Loucy (cell line): Measurements from ENCODE around the gene ZSCAN21.
A peak's percentile ranks its signal among the peaks of the same experiment; 100 is the strongest.

Experiments
- H2AFZ ChIP-seq: fragments of 200-600 bp; sonication (generic); 2 replicates; pipeline ENCODE4 v1.6.0; 2016; ENCODE audit warnings: antibody characterized with exemption, mild to moderate bottlenecking, low read length, moderate library complexity
- H3F3A ChIP-seq: fragments of 200-600 bp; 2 replicates; pipeline ENCODE4 v1.6.0; 2016; ENCODE audit warnings: antibody characterized with exemption, low read depth, mild to moderate bottlenecking
- H3K27me3 ChIP-seq: fragments of 200-600 bp; sonication (generic); 2 replicates; pipeline ENCODE4 v1.6.1; 2014; ENCODE audit warnings: low read length, mild to moderate bottlenecking; ENCODE audit not compliant: insufficient read depth, poor library complexity, severe bottlenecking
- H3K36me3 ChIP-seq: fragments of 200-600 bp; sonication (generic); 2 replicates; pipeline ENCODE4 v1.6.1; 2016; ENCODE audit warnings: low read length; ENCODE audit not compliant: insufficient read depth
- H3K4me1 ChIP-seq: fragments of 200-600 bp; sonication (generic); 2 replicates; pipeline ENCODE4 v1.5.1; 2014; ENCODE audit warnings: low read length, mild to moderate bottlenecking; ENCODE audit not compliant: insufficient read depth, poor library complexity, severe bottlenecking
- H3K4me2 ChIP-seq: fragments of 200-600 bp; sonication (generic); 2 replicates; pipeline ENCODE4 v1.6.0; 2014; ENCODE audit warnings: antibody characterized with exemption, low read length, low read depth, mild to moderate bottlenecking; ENCODE audit not compliant: poor library complexity, severe bottlenecking
- H3K4me3 ChIP-seq: fragments of 200-600 bp; sonication (generic); 2 replicates; pipeline ENCODE4 v1.5.1; 2014; ENCODE audit warnings: low read length, mild to moderate bottlenecking, mixed read lengths; ENCODE audit not compliant: poor library complexity, severe bottlenecking
- H3K79me2 ChIP-seq: fragments of 200-600 bp; sonication (generic); 2 replicates; pipeline ENCODE4 v1.6.1; 2014; ENCODE audit warnings: low read length; ENCODE audit not compliant: insufficient read depth
- H3K9ac ChIP-seq: fragments of 200-600 bp; sonication (generic); 2 replicates; pipeline ENCODE4 v1.6.0; 2014; ENCODE audit warnings: mild to moderate bottlenecking, low read depth, low read length, moderate library complexity; ENCODE audit not compliant: poor library complexity, severe bottlenecking
- H3K9me2 ChIP-seq: fragments of 200-600 bp; sonication (generic); replicated peaks from 2 replicates; pipeline ENCODE4 v1.6.1; 2016; ENCODE audit warnings: low read depth, low read length, mixed read lengths
- H3K9me3 ChIP-seq: fragments of 200-600 bp; sonication (generic); 2 replicates; pipeline ENCODE4 v1.6.1; 2014; ENCODE audit warnings: mild to moderate bottlenecking, antibody characterized with exemption, low read length, low read depth; ENCODE audit not compliant: insufficient read depth
- H4K20me1 ChIP-seq: fragments of 200-600 bp; sonication (generic); 2 replicates; pipeline ENCODE4 v1.6.0; 2014; ENCODE audit warnings: antibody characterized with exemption, low read length, mild to moderate bottlenecking; ENCODE audit not compliant: insufficient read depth, poor library complexity, severe bottlenecking
- CTCF ChIP-seq: fragments of 200-600 bp; sonication (generic); conservative IDR thresholded peaks from 2 replicates; pipeline ENCODE4 v1.5.1; 2014; ENCODE audit warnings: mild to moderate bottlenecking, antibody characterized with exemption, low read length
- EZH2phosphoT487 ChIP-seq: fragments of 200-600 bp; IDR thresholded peaks from 2 replicates; pipeline ENCODE4 v1.6.1; 2018; ENCODE audit warnings: antibody characterized with exemption, mild to moderate bottlenecking, moderate library complexity, borderline replicate concordance

ZSCAN21 gene

GRCh38 chr7:100093925-100094486 is 44.4 kb downstream of the ZSCAN21 start:
- no peak overlapping the region for H2AFZ ChIP-seq
- H3K9ac ChIP-seq: no peak overlapping the region
- H3K9me2 ChIP-seq: no peaks in the 10 kb centered on the region
- H4K20me1 ChIP-seq: peaks cover 72% of the 10 kb centered on the region
- H3K9me3 ChIP-seq: no peaks in the 10 kb centered on the region
- peaks cover 22% of the 10 kb centered on the region for H3K4me1 ChIP-seq
- H3K4me2 ChIP-seq: no peak overlapping the region
- no peak for TF ChIP-seq EZH2phosphoT487
- peaks cover 76% of the 10 kb centered on the region for H3K79me2 ChIP-seq
- H3K27me3 ChIP-seq: no peaks in the 10 kb centered on the region
- H3K36me3 ChIP-seq: peaks cover 83% of the 10 kb centered on the region
- H3K4me3 ChIP-seq: no peak overlapping the region
- H3F3A ChIP-seq: peaks cover 26% of the 10 kb centered on the region; the same call in 1 of the 2 replicates

GRCh38 chr7:100095289-100095688 is 45.7 kb downstream of the ZSCAN21 start:
- Histone ChIP-seq H3F3A (peaks cover 26% of the 10 kb centered on the region; the same call in 1 of the 2 replicates), H2AFZ (no peak overlapping the region), H3K4me3 (no peak overlapping the region), H3K9me2 (no peaks in the 10 kb centered on the region), H4K20me1 (peaks cover 85% of the 10 kb centered on the region), H3K9me3 (no peaks in the 10 kb centered on the region), H3K9ac (no peak overlapping the region), H3K36me3 (peaks cover 95% of the 10 kb centered on the region), H3K79me2 (peaks cover 76% of the 10 kb centered on the region), H3K27me3 (peaks cover 3% of the 10 kb centered on the region), H3K4me2 (peak overlapping the region; percentile 14), H3K4me1 (peaks cover 27% of the 10 kb centered on the region)
- TF ChIP-seq CTCF (no peak), EZH2phosphoT487 (no peak)

- no peak for TF ChIP-seq EZH2phosphoT487
- no peak for TF ChIP-seq CTCF
- Histone ChIP-seq H3K27me3 (peaks cover 5% of the 10 kb centered on the region), H3K4me1 (peaks cover 25% of the 10 kb centered on the region), H3K36me3 (peaks cover 95% of the 10 kb centered on the region), H3F3A (peaks cover 23% of the 10 kb centered on the region; the same call in 1 of the 2 replicates), H3K9me2 (no peaks in the 10 kb centered on the region), H3K79me2 (peaks cover 77% of the 10 kb centered on the region), H3K4me2 (peak overlapping the region; percentile 14), H3K9ac (no peak overlapping the region), H2AFZ (no peak overlapping the region), H3K9me3 (no peaks in the 10 kb centered on the region), H3K4me3 (no peak overlapping the region), H4K20me1 (peaks cover 87% of the 10 kb centered on the region)
These were observed 46.1 kb downstream of the ZSCAN21 start for GRCh38 chr7:100095704-100096103.

GRCh38 chr7:100098913-100099312 is 49.3 kb downstream of the ZSCAN21 start:
- Histone ChIP-seq H3K9me3 (no peaks in the 10 kb centered on the region), H3K79me2 (peaks cover 87% of the 10 kb centered on the region), H3K36me3 (peaks cover 63% of the 10 kb centered on the region), H3K4me3 (peak overlapping the region; percentile 98), H4K20me1 (peaks cover 66% of the 10 kb centered on the region), H3F3A (0 out of 2 replicates have a peak, but pooled peaks cover 2% of the 10 kb centered on the region), H3K4me2 (peak overlapping the region; percentile 90), H2AFZ (no peak overlapping the region), H3K4me1 (peaks cover 31% of the 10 kb centered on the region), H3K27me3 (peaks cover 9% of the 10 kb centered on the region), H3K9ac (peak overlapping the region; percentile 100), H3K9me2 (no peaks in the 10 kb centered on the region)
- TF ChIP-seq CTCF (no peak), EZH2phosphoT487 (no peak)
